AG04449 (cell line): ENCODE measurements around the gene ZNF185.

Experiments used
- CTCF ChIA-PET: fragments of 350-600 bp; formaldehyde crosslinking; extraction: SDS; loops from one replicate; lab custom pipeline; 2021; ENCODE audit warnings: antibody characterized with exemption; lab: Yijun Ruan, JAX
- POLR2A ChIA-PET: fragments of 400-600, 350-600 bp; formaldehyde crosslinking; extraction: SDS; loops from one replicate; lab custom pipeline; 2020; ENCODE audit warnings: antibody characterized with exemption, inconsistent platforms; lab: Yijun Ruan, JAX
- DNase-seq: peaks from one replicate; pipeline ENCODE4 v3.0.0-alpha.2; 2010; ENCODE audit warnings: low read depth, low spot score
- H3K4me3 ChIP-seq: 2 replicates; pipeline ENCODE4 v1.5.1; 2011; ENCODE audit warnings: low read depth, mild to moderate bottlenecking, control low read depth, low read length
- TF ChIP-seq, protein P1 (sequence below): IDR thresholded peaks from one replicate; pipeline ENCODE4 v1.5.1; 2011; ENCODE audit warnings: mild to moderate bottlenecking, moderate library complexity, low read length, control low read depth, inconsistent platforms; ENCODE audit not compliant: insufficient read depth; ENCODE audit errors: missing control alignments

Gene ZNF185

GRCh38 chrX:152912106-152912505 lies 14.2 kb downstream of the ZNF185 start:
- ChIA-PET POLR2A (no interaction called here), CTCF (interaction anchor here (1.1 kb wide), 1 partner anchor 14 kb away, joined by 5 read pairs; no protein-coding TSS in a partner anchor)
- DNase-seq, result no peak
- TF ChIP-seq, protein P1, sequence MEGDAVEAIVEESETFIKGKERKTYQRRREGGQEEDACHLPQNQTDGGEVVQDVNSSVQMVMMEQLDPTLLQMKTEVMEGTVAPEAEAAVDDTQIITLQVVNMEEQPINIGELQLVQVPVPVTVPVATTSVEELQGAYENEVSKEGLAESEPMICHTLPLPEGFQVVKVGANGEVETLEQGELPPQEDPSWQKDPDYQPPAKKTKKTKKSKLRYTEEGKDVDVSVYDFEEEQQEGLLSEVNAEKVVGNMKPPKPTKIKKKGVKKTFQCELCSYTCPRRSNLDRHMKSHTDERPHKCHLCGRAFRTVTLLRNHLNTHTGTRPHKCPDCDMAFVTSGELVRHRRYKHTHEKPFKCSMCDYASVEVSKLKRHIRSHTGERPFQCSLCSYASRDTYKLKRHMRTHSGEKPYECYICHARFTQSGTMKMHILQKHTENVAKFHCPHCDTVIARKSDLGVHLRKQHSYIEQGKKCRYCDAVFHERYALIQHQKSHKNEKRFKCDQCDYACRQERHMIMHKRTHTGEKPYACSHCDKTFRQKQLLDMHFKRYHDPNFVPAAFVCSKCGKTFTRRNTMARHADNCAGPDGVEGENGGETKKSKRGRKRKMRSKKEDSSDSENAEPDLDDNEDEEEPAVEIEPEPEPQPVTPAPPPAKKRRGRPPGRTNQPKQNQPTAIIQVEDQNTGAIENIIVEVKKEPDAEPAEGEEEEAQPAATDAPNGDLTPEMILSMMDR, result no peak
- H3K4me3 ChIP-seq, result no peak overlapping the region

DNA sequence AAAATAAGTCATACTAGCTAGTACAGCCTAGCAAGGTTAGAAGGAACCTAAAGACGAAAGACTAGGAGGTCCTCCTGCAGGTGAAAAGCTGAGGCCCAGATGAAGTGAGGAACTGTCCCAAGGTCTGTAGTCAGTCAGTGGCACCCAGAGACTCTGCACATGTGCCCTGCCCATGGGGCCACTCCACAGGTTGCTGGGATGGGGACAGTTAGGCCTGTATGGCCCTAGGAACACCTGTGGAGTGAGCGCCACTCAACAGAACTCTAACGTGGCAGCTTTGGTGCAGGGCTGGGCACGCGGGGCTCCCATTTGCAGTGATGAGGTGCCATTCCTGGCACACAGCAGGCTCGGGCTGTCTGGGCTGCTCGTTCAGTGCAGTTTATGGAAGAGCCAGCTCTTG lies 14.8 kb downstream of the ZNF185 start:
- DNase-seq, result no peak
- ChIA-PET POLR2A (no interaction called here), CTCF (interaction anchor here (1.1 kb wide), 1 partner anchor 13 kb away, joined by 5 read pairs; no protein-coding TSS in a partner anchor)
- TF ChIP-seq, protein P1, result no peak
- no peak overlapping the region for H3K4me3 ChIP-seq

- ChIA-PET CTCF (interaction anchor here (1.1 to 2.9 kb wide), 4 partner anchors 8 to 13 kb away, joined by 3 to 18 read pairs (median 5); no protein-coding TSS in a partner anchor), POLR2A (no interaction called here)
- H3K4me3 ChIP-seq, result no peak overlapping the region
- DNase-seq, result no peak
- TF ChIP-seq, protein P1, result no peak
These were observed 15.5 kb downstream of the ZNF185 start for GRCh38 chrX:152913346-152913745.

- TF ChIP-seq, protein P1, result no peak
- POLR2A ChIA-PET, result no interaction called here
- H3K4me3 ChIP-seq, result no peak overlapping the region
- CTCF ChIA-PET, result interaction anchor here (1.2 to 2.9 kb wide), 3 partner anchors 9 to 14 kb away, joined by 3 to 18 read pairs (median 5); no protein-coding TSS in a partner anchor
- DNase-seq, result no peak
These were observed 16.0 kb downstream of the ZNF185 start for GRCh38 chrX:152913910-152914309.

GRCh38 chrX:152915541-152916241 lies 17.8 kb downstream of the ZNF185 start:
- H3K4me3 ChIP-seq, result no peak overlapping the region
- CTCF ChIA-PET, result interaction anchor here (1.4 to 2.9 kb wide), 4 partner anchors 10 to 26 kb away, joined by 3 to 18 read pairs (median 7); no protein-coding TSS in a partner anchor
- TF ChIP-seq, protein P1, result peak; percentile 49
- POLR2A ChIA-PET, result no interaction called here
- peak; percentile 9 for DNase-seq
